HTERT RPE-1 (cell line): Measurements from ENCODE around the gene KRTAP3-1.

Experiments
- in situ Hi-C: fragments of 300-500 bp; cut with MboI; formaldehyde crosslinking; loops from 4 replicates; pipeline ENCODE4 v1.14.3; 2020; ENCODE audit warnings: low sequenced_read_pairs

Gene KRTAP3-1

GRCh38 chr17:40980596-40980995 lies 28.3 kb downstream of the KRTAP3-1 start:
- in situ Hi-C loops: no loop called here

GRCh38 chr17:40980117-40980516 lies 28.8 kb downstream of the KRTAP3-1 start:
- in situ Hi-C loops: no loop called here

GRCh38 chr17:40978575-40979151 lies 30.3 kb downstream of the KRTAP3-1 start:
- in situ Hi-C loops: no loop called here

GRCh38 chr17:40975516-40975915 lies 33.4 kb downstream of the KRTAP3-1 start:
- in situ Hi-C loops: no loop called here

GRCh38 chr17:40974366-40974765 lies 34.6 kb downstream of the KRTAP3-1 start:
- in situ Hi-C loops: no loop called here

GRCh38 chr17:40967582-40967981 lies 41.3 kb downstream of the KRTAP3-1 start:
- in situ Hi-C loops: no loop called here

- in situ Hi-C loops: no loop called here
These were observed 42.1 kb downstream of the KRTAP3-1 start, which contains the start of gene KRT39 for GRCh38 chr17:40966848-40967247. Gene KRT39 (minus strand): TSS chr17:40966948. CDS start chr17:40966856, 92 bp downstream.

GRCh38 chr17:40963838-40964237 lies 45.1 kb downstream of the KRTAP3-1 start:
- in situ Hi-C loops: no loop called here

GRCh38 chr17:40962059-40962561 lies 46.8 kb downstream of the KRTAP3-1 start:
- in situ Hi-C loops: no loop called here

GRCh38 chr17:40961591-40961990 lies 47.3 kb downstream of the KRTAP3-1 start:
- in situ Hi-C loops: no loop called here

- in situ Hi-C loops: no loop called here
These were observed 48.8 kb downstream of the KRTAP3-1 start for GRCh38 chr17:40960144-40960543.
